A549 (cell line): ENCODE measurements around the gene XRCC4.

Source experiments
- CTCF ChIP-seq: fragments of >200 bp; sonication (Bioruptor Twin); formaldehyde crosslinking; IDR thresholded peaks from 3 replicates; pipeline ENCODE4 v1.5.1; 2016
- EP300 ChIP-seq, 2 experiments: fragments of >200 bp; sonication (Bioruptor Twin); formaldehyde crosslinking; IDR thresholded peaks; 2 replicates in 1 of 2; 3 replicates in 1 of 2; pipeline ENCODE4 v1.6.1; 2016 to 2017
- POLR2A ChIP-seq: IDR thresholded peaks from 2 replicates; pipeline ENCODE4 v1.6.1; 2012; ENCODE audit warnings: mild to moderate bottlenecking, low read length

- TF ChIP-seq POLR2A (no peak), CTCF (no peak), EP300 (IDR thresholded peaks at IDR 0.05) (no peak)
Measured at GRCh38 chr5:83401122-83401731, 323.9 kb downstream of the XRCC4 start.
